WERI-Rb-1 (cell line): ENCODE data around the gene JTB.
A peak's percentile ranks its signal among the peaks of the same experiment; 100 is the strongest.

Experiments used
- DNase-seq: peaks from one replicate; pipeline ENCODE4 v3.0.0-alpha.2; 2020
- H3K27ac ChIP-seq: fragments of 250-450 bp; sonication (Bioruptor Pico); 2 replicates; pipeline ENCODE4 v1.5.1; 2020; ENCODE audit warnings: mild to moderate bottlenecking, moderate library complexity
- H3K27me3 ChIP-seq: fragments of 250-450 bp; sonication (Bioruptor Pico); 2 replicates; pipeline ENCODE4 v1.5.1; 2021; ENCODE audit warnings: mild to moderate bottlenecking, low read depth, moderate library complexity; ENCODE audit not compliant: insufficient read depth, severe bottlenecking
- H3K36me3 ChIP-seq: fragments of 250-450 bp; sonication (Bioruptor Pico); 2 replicates; pipeline ENCODE4 v1.5.1; 2020; ENCODE audit warnings: mild to moderate bottlenecking, moderate library complexity
- H3K4me3 ChIP-seq: 2 replicates; pipeline ENCODE4 v1.5.1; 2011; ENCODE audit warnings: low read depth, mild to moderate bottlenecking, control low read depth, low read length
- H3K9me3 ChIP-seq: fragments of 250-450 bp; sonication (Bioruptor Pico); 2 replicates; pipeline ENCODE4 v1.5.1; 2021; ENCODE audit warnings: mild to moderate bottlenecking, moderate library complexity; ENCODE audit not compliant: severe bottlenecking
- CTCF ChIP-seq: IDR thresholded peaks from 2 replicates; pipeline ENCODE4 v1.5.1; 2011; ENCODE audit warnings: low read depth, mild to moderate bottlenecking, control low read depth, inconsistent platforms, low read length

Gene JTB

DNA sequence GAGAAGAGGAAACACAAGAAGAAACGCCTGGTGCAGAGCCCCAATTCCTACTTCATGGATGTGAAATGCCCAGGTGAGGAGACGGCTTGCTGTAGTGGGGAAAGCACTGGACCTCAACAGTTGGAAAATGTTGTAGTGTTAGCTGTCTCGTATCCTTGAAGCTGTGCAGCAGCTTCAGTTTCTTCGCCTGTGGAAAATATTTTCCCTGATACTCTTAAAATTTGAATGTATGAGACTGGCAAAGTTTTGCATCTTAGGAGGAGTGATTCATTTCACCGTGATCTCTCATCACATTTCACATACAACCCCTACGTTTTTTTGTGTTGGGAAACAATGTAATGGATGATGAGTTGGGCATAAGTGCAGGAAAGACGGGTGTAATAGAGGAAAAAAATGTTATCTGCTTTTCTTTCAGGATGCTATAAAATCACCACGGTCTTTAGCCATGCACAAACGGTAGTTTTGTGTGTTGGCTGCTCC is 13.7 kb upstream of the JTB start:
- no peak for TF ChIP-seq CTCF
- Histone ChIP-seq H3K27ac (peak overlapping the region; percentile 95), H3K4me3 (peak overlapping the region; percentile 77), H3K36me3 (peaks cover 60% of the 10 kb centered on the region), H3K27me3 (no peaks in the 10 kb centered on the region), H3K9me3 (peaks cover 5% of the 10 kb centered on the region)
- no peak for DNase-seq

DNA sequence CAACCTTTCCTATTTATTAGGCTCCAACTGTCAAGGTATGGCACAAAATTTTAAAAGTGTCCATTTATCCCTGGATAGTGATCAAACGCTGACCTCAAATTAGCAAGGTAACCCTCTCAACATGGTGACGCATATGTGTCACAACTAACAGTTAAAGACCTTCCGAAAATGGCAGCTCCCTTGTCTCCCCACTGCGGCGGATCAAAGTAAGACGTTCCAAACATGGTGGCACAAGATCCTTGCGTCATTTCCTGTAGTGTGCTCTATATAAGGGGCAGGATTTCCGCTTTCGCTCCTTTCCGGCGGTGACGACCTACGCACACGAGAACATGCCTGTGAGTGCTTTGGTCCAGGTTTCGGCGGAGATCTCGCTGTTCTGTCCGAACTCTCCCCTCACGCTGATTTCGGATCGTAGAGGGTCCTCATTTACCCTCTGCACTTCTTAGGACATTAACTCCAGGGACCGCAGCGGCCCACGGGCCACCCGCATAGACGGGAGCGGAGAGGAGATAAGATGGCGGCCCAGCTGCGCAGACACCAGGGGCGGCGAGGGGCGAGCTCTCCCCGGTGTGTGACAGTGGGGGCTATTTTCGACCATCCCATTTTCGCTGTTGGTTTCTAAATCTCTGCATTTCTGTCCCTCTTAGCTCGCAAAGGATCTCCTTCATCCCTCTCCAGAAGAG is 13.1 kb upstream of the JTB start, which contains the start of gene RPS27:
Gene RPS27 (plus strand): TSS at position 295 of the 683 bp plus-strand sequence. CDS start 35 bp downstream, at position 330.
- DNase-seq = peak; percentile 100
- Histone ChIP-seq H3K9me3 (peaks cover 5% of the 10 kb centered on the region), H3K36me3 (peaks cover 54% of the 10 kb centered on the region), H3K4me3 (peak within 1 kb of the TSS; percentile 77), H3K27ac (peak within 1 kb of the TSS; percentile 95), H3K27me3 (no peaks in the 10 kb centered on the region)
- no peak for TF ChIP-seq CTCF

DNA sequence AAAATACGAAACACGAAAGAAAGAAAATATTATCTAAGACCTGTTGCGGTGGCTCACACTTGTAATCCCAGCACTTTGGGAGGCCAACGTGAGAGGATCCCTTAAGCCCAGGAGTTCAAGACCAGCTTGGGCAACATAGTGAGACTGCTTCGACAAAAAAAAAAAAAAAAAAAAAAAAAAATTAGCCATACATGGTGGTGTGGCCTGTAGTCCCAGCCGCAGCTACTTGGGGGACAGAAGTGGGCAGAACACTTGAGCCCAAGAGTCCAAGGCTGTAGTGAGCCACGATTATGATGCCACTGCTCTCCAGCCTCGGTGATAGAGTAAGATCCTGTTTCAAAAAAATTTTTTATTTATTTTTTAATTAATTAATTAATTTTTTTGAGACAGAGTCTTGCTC is 10.1 kb upstream of the JTB start:
- TF ChIP-seq CTCF = no peak
- DNase-seq = no peak
- Histone ChIP-seq H3K27ac (no peak overlapping the region), H3K27me3 (no peaks in the 10 kb centered on the region), H3K36me3 (peaks cover 24% of the 10 kb centered on the region), H3K4me3 (no peak overlapping the region), H3K9me3 (peaks cover 5% of the 10 kb centered on the region)

GRCh38 chr1:153985941-153986761 is 8.7 kb upstream of the JTB start, which contains the start of gene RAB13:
TSS of gene RAB13 (minus strand) at chr1:153986339. CDS start at chr1:153986236, 103 bp downstream.
- H3K9me3 ChIP-seq = peaks cover 5% of the 10 kb centered on the region
- TF ChIP-seq CTCF = no peak
- H3K27ac ChIP-seq = peak within 1 kb of the TSS; percentile 33
- peak; percentile 60 for DNase-seq
- peaks cover 9% of the 10 kb centered on the region for H3K36me3 ChIP-seq
- no peaks in the 10 kb centered on the region for H3K27me3 ChIP-seq
- no peak within 1 kb of the TSS for H3K4me3 ChIP-seq

GRCh38 chr1:153985341-153985912 is 8.0 kb upstream of the JTB start:
- DNase-seq = no peak
- Histone ChIP-seq H3K27ac (no peak overlapping the region), H3K4me3 (no peak overlapping the region), H3K27me3 (no peaks in the 10 kb centered on the region), H3K36me3 (peaks cover 4% of the 10 kb centered on the region; the same call in 1 of the 2 replicates), H3K9me3 (peaks cover 5% of the 10 kb centered on the region)
- TF ChIP-seq CTCF = no peak
